NCI-H2227 (cell line): ENCODE measurements around the gene RNF19B.

Experiments used
- DNase-seq: peaks from one replicate; lab custom pipeline; 2025; ENCODE audit not compliant: unreplicated experiment; lab: John Stamatoyannopoulos, UW

Gene RNF19B

DNA sequence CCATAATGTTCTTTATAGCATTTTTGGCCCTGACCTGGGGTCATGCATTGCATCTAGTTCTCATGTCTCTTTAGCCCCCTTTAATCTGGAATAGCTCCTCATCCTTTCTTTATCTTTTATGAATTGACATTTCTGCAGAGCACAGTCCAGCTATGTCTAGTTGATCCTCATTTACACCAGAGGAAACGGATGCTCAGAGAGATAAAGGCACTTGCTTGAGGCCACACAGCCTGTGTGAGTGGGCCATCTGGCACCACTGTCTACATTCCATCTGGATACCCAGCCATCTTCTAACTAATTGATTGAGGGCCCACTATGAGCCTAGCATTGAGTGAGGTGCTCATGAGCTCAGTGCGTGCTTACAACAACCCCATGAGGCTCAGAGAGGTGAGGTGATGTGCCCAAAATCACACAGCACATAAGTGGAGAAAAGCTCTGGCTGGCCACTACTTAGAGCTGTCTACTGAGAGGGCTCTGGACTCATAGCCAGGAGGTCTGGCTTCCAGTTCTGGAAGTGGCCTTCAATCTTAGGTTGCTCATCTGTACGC, 74.8 kb downstream of the RNF19B start:
- DNase-seq = no peak

DNA sequence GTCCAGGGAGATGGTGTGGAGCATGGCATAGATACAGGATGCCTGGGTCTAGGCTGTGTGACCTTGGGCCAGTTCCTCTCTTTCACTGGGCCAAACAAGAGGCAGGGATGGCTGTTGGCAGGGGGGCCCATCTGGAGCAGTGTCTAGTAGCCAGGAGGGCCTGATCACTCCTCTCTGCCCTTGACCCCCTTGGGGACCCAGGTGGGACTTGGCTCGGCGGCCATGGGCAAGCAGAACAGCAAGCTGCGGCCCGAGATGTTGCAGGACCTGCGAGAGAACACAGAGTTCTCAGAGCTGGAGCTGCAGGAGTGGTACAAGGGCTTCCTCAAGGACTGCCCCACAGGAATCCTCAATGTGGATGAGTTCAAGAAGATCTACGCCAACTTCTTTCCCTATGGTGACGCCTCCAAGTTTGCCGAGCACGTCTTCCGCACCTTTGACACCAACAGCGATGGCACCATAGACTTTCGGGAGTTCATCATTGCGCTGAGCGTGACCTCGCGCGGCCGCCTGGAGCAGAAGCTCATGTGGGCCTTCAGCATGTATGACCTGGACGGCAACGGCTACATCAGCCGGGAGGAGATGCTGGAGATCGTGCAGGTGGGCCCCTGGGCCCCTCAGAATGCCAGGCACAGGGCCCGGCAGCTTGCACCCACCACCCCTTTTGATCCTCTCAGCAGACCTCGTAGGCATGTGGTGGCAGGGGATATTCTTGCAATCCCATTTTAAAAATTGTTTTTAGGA, 75.8 kb downstream of the RNF19B start:
- no peak for DNase-seq

DNA sequence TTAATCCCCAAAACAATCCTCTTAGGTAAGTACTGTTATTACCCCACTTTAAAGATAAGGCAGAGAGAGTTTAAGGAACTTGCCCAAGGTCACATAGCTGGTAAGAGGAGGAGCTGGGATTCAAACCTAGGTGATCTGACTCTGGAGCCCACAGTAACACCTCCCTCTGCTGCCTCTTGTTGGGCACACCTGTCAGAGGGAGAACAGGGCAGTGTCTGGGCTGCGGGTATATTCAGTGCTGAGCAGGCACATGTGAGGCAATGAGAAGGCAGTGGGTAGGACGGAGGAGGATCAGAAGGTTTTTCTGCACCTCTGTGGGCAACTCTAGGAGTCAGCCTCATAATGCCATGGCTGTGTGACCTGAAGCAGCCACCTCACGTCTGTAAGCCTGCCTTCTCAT, 76.5 kb downstream of the RNF19B start:
- no peak for DNase-seq

- no peak for DNase-seq
Observed at GRCh38 chr1:32887623-32888022, 77.0 kb downstream of the RNF19B start.

DNA sequence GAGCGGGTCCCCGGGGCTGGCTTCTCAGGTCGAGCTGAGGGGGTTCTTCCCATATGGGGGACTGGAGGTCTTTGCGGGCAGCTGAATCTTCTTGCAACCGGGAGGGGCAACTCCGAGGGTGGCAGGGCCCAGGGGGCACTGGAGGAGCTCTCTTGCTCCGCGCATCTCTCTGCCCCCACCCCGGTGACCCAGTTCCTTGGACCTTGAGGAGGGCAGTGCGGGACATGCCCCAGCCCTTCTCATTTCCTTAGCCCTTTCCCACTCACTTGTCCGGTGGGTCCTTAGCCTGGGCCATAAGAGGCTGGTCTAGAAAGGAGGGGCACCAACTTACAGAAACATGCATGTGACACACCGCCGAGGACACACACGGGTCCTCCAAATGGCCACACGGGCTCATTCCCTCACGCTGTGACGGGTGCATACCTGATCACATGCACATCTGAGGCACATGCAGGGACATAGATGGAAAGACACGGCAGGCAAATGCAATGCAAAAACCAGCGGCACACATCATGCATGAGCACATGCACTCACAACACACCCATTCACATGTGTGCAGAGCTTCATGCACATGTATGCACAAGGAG, 77.7 kb downstream of the RNF19B start:
- no peak for DNase-seq
